Cardiac ventricle fibroblast (primary cell): ENCODE measurements around the gene LIN28B. TPM values are rescaled to one million over a fixed set of nuclear protein-coding genes. Genes with fewer than 3 reads are reported as not detected.

ENCODE experiments used
- total RNA-seq: library from RNA; depleted of rRNA; stranded (reverse); fragments of >200 nt; gene quantifications from 2 replicates; pipeline ENCODE4 v1.2.3, GENCODE V29; 2015

Gene LIN28B
- not detected in 2 replicates for total RNA-seq

DNA sequence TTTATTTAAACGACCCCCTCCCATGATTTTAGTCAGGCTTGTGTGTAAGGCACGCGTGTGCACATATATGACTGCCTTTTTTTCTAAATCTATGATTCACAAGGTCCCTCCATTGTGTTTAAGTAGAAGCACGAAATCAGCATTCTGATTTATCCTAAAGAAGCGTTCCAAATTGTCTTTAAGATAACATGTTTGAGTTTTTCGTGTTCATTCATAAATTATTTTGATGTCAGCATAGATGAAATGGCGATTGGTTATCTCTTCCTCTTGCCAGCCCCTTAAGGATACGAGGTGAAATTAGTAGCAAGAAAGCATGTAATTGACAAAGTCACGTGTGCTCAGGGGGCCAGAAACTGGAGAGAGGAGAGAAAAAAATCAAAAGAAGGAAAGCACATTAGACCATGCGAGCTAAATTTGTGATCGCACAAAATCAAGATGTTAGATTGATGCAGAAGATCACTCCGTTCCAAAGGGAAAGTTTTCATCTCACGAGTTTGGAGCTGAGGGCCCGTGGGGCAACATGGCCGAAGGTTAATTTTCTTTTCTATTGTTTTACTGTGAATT, at the start of gene LIN28B:
Gene LIN28B (plus strand): TSS at position 377 of the 564 bp plus-strand sequence. CDS start 144 bp downstream, at position 521.

Other genes with a start within 250 kb of the LIN28B start
- gene HACE1, start 97.2 kb upstream of the LIN28B start, total RNA-seq = 7.7 and 9.5 TPM in 2 replicates
- 7.3 and 11.4 TPM in 2 replicates for gene POPDC3, start 222.9 kb downstream of the LIN28B start, total RNA-seq